ENCODE data around the gene OR9A4.

DNA sequence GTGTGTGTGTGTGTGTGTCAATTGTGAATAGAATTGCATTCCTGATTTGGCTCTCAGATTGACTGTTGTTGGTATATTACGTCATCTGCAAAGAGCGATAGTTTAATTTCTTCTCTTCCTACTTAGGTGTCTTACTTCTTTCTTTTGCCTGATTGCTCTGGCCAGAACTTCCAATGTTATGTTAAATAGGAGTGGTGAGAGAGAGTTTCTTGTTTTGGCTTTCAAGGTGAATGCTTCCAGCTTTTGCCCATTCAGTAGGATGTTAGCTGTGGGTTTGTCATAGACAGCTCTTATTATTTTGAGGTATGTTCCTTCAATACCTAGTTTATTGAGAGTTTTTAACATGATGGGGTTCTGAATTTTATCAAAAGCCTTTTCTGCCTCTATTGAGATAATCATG is 40.7 kb upstream of the OR9A4 start:
- no peak for TF ChIP-seq POLR2A (IDR thresholded peaks at IDR 0.05)
- no peak for TF ChIP-seq CTCF (IDR thresholded peaks at IDR 0.05)
- TF ChIP-seq POLR2AphosphoS5 (IDR thresholded peaks at IDR 0.05) = no peak
